GM23248 (cell line): Measurements from ENCODE around the gene FBXW10.
"Not testable (repeated sequence)": the region's sequence is repeated elsewhere in the genome, so short reads cannot be mapped to it uniquely, and the experiment has no call there.

Source experiments
- EZH2 ChIP-seq: fragments of 200-600 bp; sonication (generic); IDR thresholded peaks from 2 replicates; pipeline ENCODE4 v1.6.1; 2018; ENCODE audit warnings: antibody characterized with exemption, mild to moderate bottlenecking; ENCODE audit not compliant: insufficient read depth, poor library complexity, severe bottlenecking
- EZH2phosphoT487 ChIP-seq: fragments of 200-600 bp; sonication (generic); IDR thresholded peaks from 2 replicates; pipeline ENCODE4 v1.6.1; 2018; ENCODE audit warnings: antibody characterized with exemption, moderate library complexity, mild to moderate bottlenecking, low read depth; ENCODE audit not compliant: insufficient read depth

- not testable (repeated sequence) for TF ChIP-seq EZH2phosphoT487, EZH2
These were observed 48.7 kb upstream of the FBXW10 start for GRCh38 chr17:18695143-18695542.
